Measurements from ENCODE around the gene LARP4.
"Not testable (repeated sequence)": the region's sequence is repeated elsewhere in the genome, so short reads cannot be mapped to it uniquely, and the experiment has no call there.

LARP4 gene

GRCh38 chr12:50400638-50401499, at the start of gene LARP4:
Gene LARP4 (plus strand): TSS chr12:50400885. CDS start chr12:50401011, 126 bp downstream.
- no peaks in the 10 kb centered on the region for H3K9me3 ChIP-seq (ENCODE audit: low read length)
- peak within 1 kb of the TSS; percentile 98 for H2AFZ ChIP-seq (ENCODE audit: low read depth, low read length)
- peak within 1 kb of the TSS; percentile 89 for H3K4me3 ChIP-seq (ENCODE audit: low read length)
- H3K4me1 ChIP-seq (ENCODE audit: insufficient read depth, low read length) = peaks cover 15% of the 10 kb centered on the region
- H3K36me3 ChIP-seq (ENCODE audit: insufficient read depth, low read length) = no peaks in the 10 kb centered on the region
- no peaks in the 10 kb centered on the region for H3K27me3 ChIP-seq (ENCODE audit: insufficient read depth, low read length)

GRCh38 chr12:50351120-50352043, 49.3 kb upstream of the LARP4 start:
- no peak overlapping the region for H3K4me3 ChIP-seq (ENCODE audit: low read length)
- no peak overlapping the region for H2AFZ ChIP-seq (ENCODE audit: low read depth, low read length)
- no peaks in the 10 kb centered on the region for H3K27me3 ChIP-seq (ENCODE audit: insufficient read depth, low read length)
- no peaks in the 10 kb centered on the region for H3K36me3 ChIP-seq (ENCODE audit: insufficient read depth, low read length)
- H3K4me1 ChIP-seq (ENCODE audit: insufficient read depth, low read length) = no peaks in the 10 kb centered on the region
- no peaks in the 10 kb centered on the region for H3K9me3 ChIP-seq (ENCODE audit: low read length)

GRCh38 chr12:50353404-50353803, 47.3 kb upstream of the LARP4 start:
- no peak overlapping the region for H3K4me3 ChIP-seq (ENCODE audit: low read length)
- H3K4me1 ChIP-seq (ENCODE audit: insufficient read depth, low read length) = no peaks in the 10 kb centered on the region
- no peaks in the 10 kb centered on the region for H3K9me3 ChIP-seq (ENCODE audit: low read length)
- no peaks in the 10 kb centered on the region for H3K27me3 ChIP-seq (ENCODE audit: insufficient read depth, low read length)
- no peaks in the 10 kb centered on the region for H3K36me3 ChIP-seq (ENCODE audit: insufficient read depth, low read length)
- H2AFZ ChIP-seq (ENCODE audit: low read depth, low read length) = no peak overlapping the region

- H3K4me3 ChIP-seq (ENCODE audit: low read length) = no peak overlapping the region
- H3K9me3 ChIP-seq (ENCODE audit: low read length) = no peaks in the 10 kb centered on the region
- no peaks in the 10 kb centered on the region for H3K27me3 ChIP-seq (ENCODE audit: insufficient read depth, low read length)
- no peaks in the 10 kb centered on the region for H3K4me1 ChIP-seq (ENCODE audit: insufficient read depth, low read length)
- H3K36me3 ChIP-seq (ENCODE audit: insufficient read depth, low read length) = no peaks in the 10 kb centered on the region
- H2AFZ ChIP-seq (ENCODE audit: low read depth, low read length) = no peak overlapping the region
These were observed 46.7 kb upstream of the LARP4 start for GRCh38 chr12:50353869-50354593.

GRCh38 chr12:50354908-50355307, 45.8 kb upstream of the LARP4 start:
- Histone ChIP-seq H3K4me1 (ENCODE audit: insufficient read depth, low read length) (no peaks in the 10 kb centered on the region), H3K27me3 (ENCODE audit: insufficient read depth, low read length) (no peaks in the 10 kb centered on the region), H2AFZ (ENCODE audit: low read depth, low read length) (no peak overlapping the region), H3K4me3 (ENCODE audit: low read length) (no peak overlapping the region), H3K36me3 (ENCODE audit: insufficient read depth, low read length) (no peaks in the 10 kb centered on the region), H3K9me3 (ENCODE audit: low read length) (no peaks in the 10 kb centered on the region)

- no peak overlapping the region for H3K4me3 ChIP-seq (ENCODE audit: low read length)
- H3K27me3 ChIP-seq (ENCODE audit: insufficient read depth, low read length) = no peaks in the 10 kb centered on the region
- H3K4me1 ChIP-seq (ENCODE audit: insufficient read depth, low read length) = no peaks in the 10 kb centered on the region
- H3K9me3 ChIP-seq (ENCODE audit: low read length) = no peaks in the 10 kb centered on the region
- no peaks in the 10 kb centered on the region for H3K36me3 ChIP-seq (ENCODE audit: insufficient read depth, low read length)
- H2AFZ ChIP-seq (ENCODE audit: low read depth, low read length) = no peak overlapping the region
These were observed 45.3 kb upstream of the LARP4 start for GRCh38 chr12:50355365-50355764.

GRCh38 chr12:50362671-50363070, 38.0 kb upstream of the LARP4 start:
- no peak overlapping the region for H3K4me3 ChIP-seq (ENCODE audit: low read length)
- H3K36me3 ChIP-seq (ENCODE audit: insufficient read depth, low read length) = no peaks in the 10 kb centered on the region
- no peaks in the 10 kb centered on the region for H3K27me3 ChIP-seq (ENCODE audit: insufficient read depth, low read length)
- H3K4me1 ChIP-seq (ENCODE audit: insufficient read depth, low read length) = peaks cover 6% of the 10 kb centered on the region
- no peaks in the 10 kb centered on the region for H3K9me3 ChIP-seq (ENCODE audit: low read length)
- peak overlapping the region; percentile 26 for H2AFZ ChIP-seq (ENCODE audit: low read depth, low read length)

GRCh38 chr12:50363141-50363540, 37.5 kb upstream of the LARP4 start:
- Histone ChIP-seq H3K4me1 (ENCODE audit: insufficient read depth, low read length) (peaks cover 6% of the 10 kb centered on the region), H3K4me3 (ENCODE audit: low read length) (no peak overlapping the region), H2AFZ (ENCODE audit: low read depth, low read length) (peak overlapping the region; percentile 26), H3K27me3 (ENCODE audit: insufficient read depth, low read length) (no peaks in the 10 kb centered on the region), H3K36me3 (ENCODE audit: insufficient read depth, low read length) (no peaks in the 10 kb centered on the region), H3K9me3 (ENCODE audit: low read length) (no peaks in the 10 kb centered on the region)

- Histone ChIP-seq H2AFZ (ENCODE audit: low read depth, low read length) (no peak overlapping the region), H3K36me3 (ENCODE audit: insufficient read depth, low read length) (no peaks in the 10 kb centered on the region), H3K4me3 (ENCODE audit: low read length) (no peak overlapping the region), H3K9me3 (ENCODE audit: low read length) (no peaks in the 10 kb centered on the region), H3K4me1 (ENCODE audit: insufficient read depth, low read length) (peaks cover 6% of the 10 kb centered on the region), H3K27me3 (ENCODE audit: insufficient read depth, low read length) (no peaks in the 10 kb centered on the region)
These were observed 34.8 kb upstream of the LARP4 start for GRCh38 chr12:50365709-50366406.

- H3K4me3 ChIP-seq (ENCODE audit: low read length); H3K4me1 ChIP-seq (ENCODE audit: insufficient read depth, low read length); H2AFZ ChIP-seq (ENCODE audit: low read depth, low read length); H3K27me3 ChIP-seq (ENCODE audit: insufficient read depth, low read length); H3K36me3 ChIP-seq (ENCODE audit: insufficient read depth, low read length); H3K9me3 ChIP-seq (ENCODE audit: low read length): not testable (repeated sequence)
These were observed 30.0 kb upstream of the LARP4 start for GRCh38 chr12:50370672-50371071.

- Histone ChIP-seq H3K4me1 (ENCODE audit: insufficient read depth, low read length) (no peaks in the 10 kb centered on the region), H3K9me3 (ENCODE audit: low read length) (no peaks in the 10 kb centered on the region), H3K4me3 (ENCODE audit: low read length) (no peak overlapping the region)
These were observed 24.9 kb upstream of the LARP4 start for GRCh38 chr12:50375802-50376201.

GRCh38 chr12:50380761-50381325, 19.8 kb upstream of the LARP4 start:
- Histone ChIP-seq H3K36me3 (ENCODE audit: insufficient read depth, low read length) (no peaks in the 10 kb centered on the region), H3K9me3 (ENCODE audit: low read length) (no peaks in the 10 kb centered on the region), H3K4me1 (ENCODE audit: insufficient read depth, low read length) (no peaks in the 10 kb centered on the region), H3K27me3 (ENCODE audit: insufficient read depth, low read length) (no peaks in the 10 kb centered on the region), H2AFZ (ENCODE audit: low read depth, low read length) (no peak overlapping the region), H3K4me3 (ENCODE audit: low read length) (no peak overlapping the region)

More at GRCh38 chr12:50375802-50376201, 24.9 kb upstream of the LARP4 start:
- Histone ChIP-seq H3K36me3 (ENCODE audit: insufficient read depth, low read length) (no peaks in the 10 kb centered on the region), H3K27me3 (ENCODE audit: insufficient read depth, low read length) (no peaks in the 10 kb centered on the region), H2AFZ (ENCODE audit: low read depth, low read length) (no peak overlapping the region)
